ENCODE data around the gene PEX11G.

DNA sequence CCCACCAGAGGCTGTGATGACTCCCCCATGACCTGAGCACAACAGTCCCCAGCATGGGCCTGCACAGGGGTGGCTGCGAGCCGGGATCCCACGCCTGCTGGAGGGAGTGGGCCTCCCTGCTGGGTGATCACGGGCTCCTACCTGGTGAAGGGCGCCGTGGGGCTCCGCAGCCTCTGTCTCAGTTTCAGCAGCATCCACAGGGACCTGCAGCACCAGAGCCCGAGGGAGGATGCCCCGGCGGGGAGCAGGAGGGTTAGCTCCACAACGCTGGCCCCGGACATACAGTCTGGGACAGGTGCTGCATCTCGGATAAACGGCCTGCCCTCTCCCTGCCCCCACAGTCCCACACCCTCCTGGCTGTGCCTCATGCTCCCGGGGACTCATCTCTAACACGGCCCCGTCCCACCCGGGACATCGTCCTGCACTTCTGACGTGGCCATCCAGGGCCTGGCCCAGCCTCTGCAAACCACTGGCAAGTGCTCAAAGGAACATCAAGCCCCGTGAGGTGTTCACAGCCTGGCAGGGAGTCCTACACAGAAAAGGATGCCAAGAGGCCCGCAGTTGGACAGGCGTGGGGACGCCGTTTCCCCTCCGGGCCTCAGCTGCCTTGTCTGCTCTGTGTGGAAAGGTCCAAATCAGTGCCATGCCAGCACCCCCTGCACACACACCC lies 10.5 kb downstream of the PEX11G start:
- no peak for TF ChIP-seq PRMT5 (CRISPR knock-in tag; IDR thresholded peaks at IDR 0.05)
- TF ChIP-seq SREBF2 (CRISPR knock-in tag; IDR thresholded peaks at IDR 0.05): no peak
- TF ChIP-seq ZFX (CRISPR knock-in tag; IDR thresholded peaks at IDR 0.05): no peak
- no peak for TF ChIP-seq ZNF134 (CRISPR knock-in tag; conservative IDR thresholded peaks at IDR 0.05)
- TF ChIP-seq GTF2F1 (IDR thresholded peaks at IDR 0.05; ENCODE audit: low read depth, low read length): no peak

Measured in K562 (cell line).